Measurements from ENCODE around the gene FRMD4A.
"Not testable (repeated sequence)": the region's sequence is repeated elsewhere in the genome, so short reads cannot be mapped to it uniquely, and the experiment has no call there.

FRMD4A gene

DNA sequence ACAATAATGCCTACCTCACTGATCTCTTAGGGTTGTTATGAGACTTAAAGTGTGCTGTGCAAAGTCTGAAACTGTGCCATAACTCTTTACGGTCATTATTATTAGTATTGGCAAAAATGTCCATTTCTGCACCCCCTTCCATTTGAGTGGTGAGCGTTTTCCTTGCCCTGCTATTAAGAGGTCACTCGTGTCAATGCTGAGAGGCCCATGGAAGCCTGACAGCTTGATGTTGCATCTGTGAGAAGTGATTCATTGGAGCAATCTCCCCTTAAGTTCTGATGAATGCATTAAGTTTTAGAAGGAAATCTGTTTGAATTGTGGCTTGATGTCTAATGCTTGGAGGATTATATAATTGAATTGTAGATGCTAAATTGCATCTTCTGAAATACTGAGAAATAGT, 253.3 kb downstream of the FRMD4A start:
- Histone ChIP-seq H3K27ac (no peak overlapping the region), H3K4me3 (no peak overlapping the region)

DNA sequence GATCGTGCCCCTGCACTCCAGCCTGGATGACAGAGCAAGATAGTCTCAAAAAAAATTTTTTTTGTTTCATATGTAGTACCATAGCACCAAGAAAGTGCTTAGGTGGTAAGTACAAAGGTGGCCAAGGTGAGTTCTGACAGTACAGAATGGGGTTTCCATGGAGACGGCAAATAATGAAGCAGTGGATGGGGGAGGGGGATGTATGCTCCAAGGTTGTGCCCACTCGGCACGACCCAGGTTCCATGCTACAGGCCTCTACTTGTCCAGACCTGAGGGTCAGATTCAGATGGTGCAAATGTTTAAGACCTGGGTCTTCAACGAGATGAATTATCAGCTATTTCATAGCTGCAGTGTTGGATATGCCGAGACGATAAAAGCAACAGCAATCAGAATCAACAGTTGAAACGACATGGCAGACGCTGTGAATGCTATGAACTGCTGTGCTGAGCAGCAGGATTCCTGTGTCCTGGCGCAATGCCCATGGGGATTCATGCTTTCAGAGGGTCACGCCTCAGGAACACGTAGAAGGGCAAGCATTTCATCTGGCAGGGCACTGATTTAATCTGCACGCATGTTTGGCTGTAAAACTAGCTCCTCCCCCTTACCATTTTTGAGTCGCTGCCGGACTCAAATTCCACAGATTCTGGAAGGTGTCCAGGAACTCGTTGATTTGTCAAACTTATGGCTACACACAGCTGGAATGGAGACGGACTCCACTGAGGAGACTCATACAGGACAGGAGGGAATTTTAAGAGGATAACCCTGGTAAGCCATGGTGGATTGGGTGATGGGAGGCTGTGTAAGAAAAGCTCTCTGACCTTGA, 256.5 kb downstream of the FRMD4A start:
- H3K27ac ChIP-seq, result peak overlapping the region in 2 of 21 experiments; percentile 43 to 61
- H3K4me3 ChIP-seq, result no peak overlapping the region

DNA sequence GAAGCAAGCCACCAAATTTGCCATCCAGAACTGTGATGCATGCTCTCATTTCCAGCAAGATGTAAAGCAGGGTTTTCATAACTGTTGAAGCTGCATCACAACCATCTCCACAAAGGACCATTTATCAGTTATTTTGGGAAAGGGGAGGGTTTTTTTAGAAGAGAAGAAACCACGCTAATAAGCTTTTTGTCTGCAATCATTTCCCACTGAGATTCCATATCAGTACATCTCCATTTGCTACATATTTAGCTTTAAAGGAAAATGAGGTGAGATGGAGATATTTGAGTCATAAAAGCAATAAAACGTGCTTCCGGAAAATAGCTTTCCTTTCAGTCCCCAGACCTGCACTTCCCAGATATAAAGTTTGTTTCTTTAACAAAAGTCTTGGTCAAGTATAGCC, 258.2 kb downstream of the FRMD4A start:
- H3K4me3 ChIP-seq, result no peak overlapping the region
- no peak overlapping the region for H3K27ac ChIP-seq

DNA sequence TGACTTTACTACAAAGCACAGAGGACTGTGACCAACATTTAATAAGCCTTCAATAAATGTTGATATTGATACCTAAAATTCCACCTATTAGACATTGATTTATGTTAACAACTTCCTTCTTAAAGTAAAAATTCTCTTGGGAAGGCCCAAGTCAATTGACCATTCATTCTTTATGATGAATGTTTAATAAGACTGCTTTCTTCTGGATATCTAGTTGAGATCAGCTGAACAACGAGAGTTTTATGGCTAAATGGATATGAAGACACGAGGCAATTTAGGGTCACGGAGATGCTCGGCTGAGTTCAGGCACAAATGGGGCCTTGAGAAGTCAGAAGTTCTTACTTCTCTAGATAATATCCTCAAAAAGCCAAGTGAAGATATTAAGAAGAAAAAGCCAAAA, 258.8 kb downstream of the FRMD4A start:
- H3K27ac ChIP-seq, result no peak overlapping the region
- no peak overlapping the region for H3K4me3 ChIP-seq

DNA sequence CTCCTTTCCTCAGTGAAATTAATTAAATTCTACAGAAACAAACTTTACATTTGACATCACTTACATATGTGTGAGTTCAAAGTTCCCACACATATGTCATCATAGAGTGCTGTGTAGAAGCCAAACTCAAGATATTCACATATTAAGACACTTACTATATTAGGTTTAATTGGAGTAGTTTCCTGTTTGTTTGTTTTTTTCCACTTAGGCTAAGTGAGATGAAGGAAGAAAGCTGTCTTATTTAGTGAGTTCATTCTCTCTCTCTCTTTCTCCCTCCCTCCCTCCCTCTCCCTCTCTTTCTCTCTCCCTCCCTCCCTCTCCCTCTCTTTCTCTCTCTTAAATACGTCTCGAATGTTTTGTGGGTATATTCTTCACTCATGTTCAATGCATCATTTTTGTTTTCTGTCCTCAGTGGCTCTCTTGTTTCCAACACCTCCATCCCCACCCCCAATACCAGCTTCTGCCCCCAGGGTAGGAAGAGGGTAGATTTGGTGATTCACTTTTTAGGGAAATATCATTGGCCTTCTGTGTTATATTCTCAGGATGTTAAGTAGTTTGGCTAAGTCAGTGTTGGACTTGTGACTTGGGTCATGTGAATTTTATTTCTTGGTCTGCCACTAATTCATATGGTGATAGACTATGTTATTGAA, 262.0 kb downstream of the FRMD4A start:
- Histone ChIP-seq H3K4me3 (no peak overlapping the region), H3K27ac (no peak overlapping the region)

- H3K4me3 ChIP-seq, H3K27ac ChIP-seq: not testable (repeated sequence)
These were observed 263.1 kb downstream of the FRMD4A start for GRCh38 chr10:14067638-14068037.

GRCh38 chr10:14066106-14066505, 264.6 kb downstream of the FRMD4A start:
- H3K4me3 ChIP-seq, result no peak overlapping the region
- H3K27ac ChIP-seq, result no peak overlapping the region

DNA sequence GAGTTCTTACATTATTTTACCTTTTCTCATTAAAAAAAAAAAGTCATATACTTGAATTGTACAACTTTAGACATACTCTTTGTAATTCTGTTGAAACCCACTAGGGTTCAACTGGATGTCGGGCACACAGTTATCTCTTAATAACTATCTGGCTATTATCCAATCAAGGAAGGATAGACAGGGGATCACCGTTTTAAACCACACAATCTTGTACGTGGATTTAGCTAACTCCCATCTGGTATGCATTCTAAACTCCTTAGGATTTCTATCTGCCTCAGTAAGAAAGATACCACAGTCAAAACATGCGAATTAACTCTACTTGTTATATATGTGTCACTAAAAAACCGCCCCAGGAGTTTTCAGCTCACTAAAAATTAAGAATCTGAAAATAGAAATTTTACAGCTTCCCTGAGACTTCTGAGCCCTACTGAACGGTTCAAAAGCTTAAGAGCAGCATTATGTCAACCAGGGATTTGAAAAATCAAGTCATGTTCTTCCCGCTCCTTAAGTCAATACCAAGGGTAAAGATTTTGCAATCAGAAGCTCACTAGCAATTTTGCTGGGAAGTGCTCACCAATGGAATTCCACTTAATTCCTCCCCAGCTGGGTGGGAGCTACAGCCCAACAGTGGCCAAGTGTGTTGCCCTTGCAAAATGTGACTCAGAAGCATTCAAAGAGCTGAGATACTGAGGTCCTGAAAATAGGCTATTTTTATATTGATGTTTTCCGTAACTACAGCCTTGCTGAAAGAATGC, 267.0 kb downstream of the FRMD4A start:
- peak overlapping the region in 3 of 21 experiments; percentile 17 to 69 (median 58) for H3K27ac ChIP-seq

DNA sequence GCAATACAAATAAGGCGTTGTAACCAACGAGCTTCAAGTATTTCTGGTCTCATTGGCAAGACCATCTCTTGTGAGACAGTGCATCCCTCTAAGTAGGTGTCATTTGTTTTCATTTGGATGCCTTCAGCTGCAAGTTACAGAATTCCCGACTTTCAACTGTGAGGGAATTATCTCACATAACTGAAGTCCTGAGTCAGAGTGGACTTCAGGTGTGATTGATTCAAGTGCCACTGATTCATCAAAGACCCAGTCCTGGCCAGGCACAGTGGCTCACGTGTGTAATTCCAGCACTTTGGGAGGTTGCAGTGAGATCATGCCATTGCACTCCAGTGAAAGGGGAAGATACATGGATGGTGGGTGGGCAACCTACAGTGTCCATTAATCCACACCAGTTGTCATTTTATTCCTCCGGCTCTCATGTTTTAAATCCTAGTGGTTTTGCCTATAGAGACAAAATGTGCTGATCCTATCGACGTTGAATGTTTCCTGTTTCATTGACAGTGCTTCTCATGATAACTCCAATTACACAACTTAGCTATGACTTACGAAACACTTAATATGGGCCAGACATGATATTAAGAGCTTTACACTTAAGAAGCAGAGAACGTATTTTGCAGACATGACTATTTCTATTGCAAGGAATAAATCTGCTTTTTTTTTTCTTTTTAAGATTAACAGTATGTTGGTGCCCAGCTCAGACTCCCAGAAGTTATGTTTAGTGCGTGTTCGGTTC, 268.0 kb downstream of the FRMD4A start:
- Histone ChIP-seq H3K4me3 (no peak overlapping the region), H3K27ac (peak overlapping the region in 2 of 21 experiments; percentile 24 to 69)

More for the DNA sequence above, 267.0 kb downstream of the FRMD4A start:
- no peak overlapping the region for H3K4me3 ChIP-seq

GRCh38 chr10:14060320-14061070, 270.2 kb downstream of the FRMD4A start:
- no peak overlapping the region for H3K4me3 ChIP-seq
- no peak overlapping the region for H3K27ac ChIP-seq

- no peak overlapping the region for H3K4me3 ChIP-seq
- H3K27ac ChIP-seq, result peak overlapping the region in 3 of 21 experiments; percentile 15 to 65 (median 51)
These were observed 274.0 kb downstream of the FRMD4A start for GRCh38 chr10:14056610-14057332.

- no peak overlapping the region for H3K27ac ChIP-seq
- H3K4me3 ChIP-seq, result no peak overlapping the region
These were observed 277.8 kb downstream of the FRMD4A start for GRCh38 chr10:14052931-14053330.

DNA sequence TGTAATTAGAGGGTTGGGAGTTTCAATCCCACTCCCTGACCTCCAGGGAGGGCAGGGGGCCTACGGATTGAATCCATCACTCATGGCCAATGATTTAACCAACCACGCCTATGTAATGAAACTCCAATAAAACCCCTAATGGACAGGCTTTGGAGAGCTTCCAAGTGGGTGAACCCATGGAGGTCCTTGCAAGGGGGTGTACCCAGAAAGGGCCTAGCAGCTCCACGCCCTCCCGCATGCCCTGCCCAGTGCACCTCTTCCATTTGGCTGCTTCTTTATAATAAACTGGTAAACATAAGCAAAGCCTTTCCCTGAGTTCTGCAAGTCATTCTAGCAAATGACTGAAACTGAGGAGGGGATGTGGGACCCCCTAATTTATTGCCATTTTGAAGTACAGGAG, 280.1 kb downstream of the FRMD4A start:
- Histone ChIP-seq H3K4me3 (no peak overlapping the region), H3K27ac (no peak overlapping the region)

DNA sequence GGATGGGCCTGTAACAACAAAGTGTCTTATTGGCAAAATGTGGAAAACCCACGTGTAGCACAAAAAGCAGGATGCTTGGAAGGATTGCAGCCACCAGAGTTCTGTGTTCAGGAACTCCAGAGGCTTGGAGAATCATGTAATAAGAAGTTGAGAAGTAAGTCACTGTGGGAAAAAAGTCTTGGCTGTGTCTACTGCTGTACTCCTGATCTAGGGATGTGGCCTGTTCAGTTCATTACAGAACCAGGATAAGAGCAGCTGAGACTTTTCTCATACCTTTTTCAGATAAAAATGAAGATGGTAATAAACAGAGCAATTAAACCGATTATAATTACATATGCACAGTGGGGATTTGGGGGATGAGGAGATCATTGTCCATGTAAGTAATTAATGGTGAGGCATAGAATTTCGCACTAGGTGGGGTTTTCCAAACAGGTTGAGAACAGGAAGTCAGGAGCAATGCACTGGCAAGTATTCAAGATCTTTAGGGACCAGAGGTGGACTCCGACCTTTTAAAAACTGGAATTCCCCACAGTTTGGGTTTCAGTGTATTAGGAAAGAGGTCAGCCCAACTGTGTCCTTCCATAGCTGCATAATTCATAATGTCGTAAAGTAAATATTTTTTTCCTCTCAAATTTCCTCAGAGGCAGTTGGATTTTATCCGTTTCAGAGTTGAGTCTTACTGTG, 281.7 kb downstream of the FRMD4A start:
- no peak overlapping the region for H3K27ac ChIP-seq
- no peak overlapping the region for H3K4me3 ChIP-seq

GRCh38 chr10:14047431-14047830, 283.3 kb downstream of the FRMD4A start:
- Histone ChIP-seq H3K4me3 (no peak overlapping the region), H3K27ac (peak overlapping the region in 1 of 21 experiments; percentile 37)

- peak overlapping the region in 6 of 21 experiments; percentile 5 to 74 (median 48) for H3K27ac ChIP-seq
- H3K4me3 ChIP-seq, result not testable (repeated sequence)
These were observed 288.7 kb downstream of the FRMD4A start for GRCh38 chr10:14042051-14042450.

- Histone ChIP-seq H3K4me3 (no peak overlapping the region), H3K27ac (peak overlapping the region in 15 of 21 experiments; percentile 5 to 74 (median 48))
These were observed 289.7 kb downstream of the FRMD4A start for GRCh38 chr10:14040787-14041631.

All from skin epidermis (tissue), 12 donors.